GF-D8 (cell line): ENCODE data around the gene TLR2.
A peak's percentile ranks its signal among the peaks of the same experiment; 100 is the strongest.
"Not testable (repeated sequence)": the region's sequence is repeated elsewhere in the genome, so short reads cannot be mapped to it uniquely, and the experiment has no call there.

Source experiments
- DNase-seq: peaks from one replicate; lab custom pipeline; 2025; lab: John Stamatoyannopoulos, UW

TLR2 gene

GRCh38 chr4:153661215-153661822 lies 22.8 kb upstream of the TLR2 start:
- peak; percentile 83 for DNase-seq

GRCh38 chr4:153661908-153662307 lies 22.2 kb upstream of the TLR2 start:
- DNase-seq, result no peak

DNA sequence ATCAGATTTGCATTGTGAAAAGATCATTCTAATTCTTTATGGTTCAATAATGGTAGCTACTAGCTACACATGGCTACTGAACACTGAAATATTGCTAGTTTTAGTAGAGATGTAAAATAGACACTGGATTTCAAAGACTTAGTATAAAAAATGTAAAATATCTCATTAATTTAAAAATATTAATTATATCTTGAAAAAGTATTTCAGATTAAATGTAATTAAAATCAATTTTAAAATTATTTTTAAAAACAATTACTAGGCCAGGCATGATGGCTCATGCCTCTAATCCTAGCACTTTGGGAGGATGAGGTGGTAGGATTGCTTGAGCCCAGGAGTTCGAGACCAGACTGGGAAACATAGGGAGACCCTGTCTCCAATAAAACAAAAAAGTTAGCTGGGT lies 20.4 kb upstream of the TLR2 start:
- no peak for DNase-seq

- not testable (repeated sequence) for DNase-seq
Measured at GRCh38 chr4:153666505-153666904, 17.6 kb upstream of the TLR2 start.

DNA sequence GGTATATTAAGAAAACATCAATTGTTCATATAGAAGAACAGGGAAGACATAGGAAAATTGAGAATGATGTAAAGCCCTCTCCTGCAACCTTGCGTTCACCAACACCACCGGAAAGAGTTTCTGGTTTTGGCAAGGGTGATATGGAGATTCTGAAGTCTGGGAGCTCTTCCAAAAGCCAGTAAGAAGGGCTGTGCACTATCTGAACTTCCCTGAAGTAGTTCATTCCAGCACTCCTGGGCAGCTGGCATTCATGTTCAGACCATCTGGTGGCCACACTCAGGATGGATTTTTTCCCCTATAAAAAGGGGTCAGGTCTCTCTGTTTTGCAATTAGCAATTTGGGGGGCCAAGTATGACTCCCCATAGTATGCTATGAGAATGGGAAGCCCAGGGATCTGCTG lies 15.4 kb upstream of the TLR2 start:
- DNase-seq, result no peak

GRCh38 chr4:153669838-153670237 lies 14.2 kb upstream of the TLR2 start:
- DNase-seq, result no peak

DNA sequence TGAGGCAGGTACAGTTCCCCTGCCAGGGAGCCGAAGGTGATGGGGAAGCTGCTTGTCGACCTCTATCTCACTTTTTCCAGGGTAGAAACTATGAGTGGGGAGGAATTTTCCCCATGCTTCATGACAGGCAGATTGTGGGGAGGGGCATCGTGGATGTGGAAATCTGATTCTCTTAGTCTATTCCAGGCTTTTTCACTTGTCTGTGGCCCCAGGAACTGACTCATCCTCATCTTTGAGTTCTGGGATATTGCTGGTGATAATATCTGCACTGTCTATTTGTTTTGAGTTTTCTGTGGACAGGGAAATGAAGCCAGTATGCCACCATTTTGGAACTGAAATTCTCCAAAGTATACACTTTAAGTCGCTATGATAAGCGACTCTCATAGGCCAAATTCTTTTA lies 7.6 kb upstream of the TLR2 start:
- DNase-seq, result no peak

GRCh38 chr4:153676984-153677383 lies 7.1 kb upstream of the TLR2 start:
- no peak for DNase-seq

GRCh38 chr4:153679486-153679885 lies 4.6 kb upstream of the TLR2 start:
- DNase-seq, result no peak

GRCh38 chr4:153683763-153684181 lies 308 bp upstream of the TLR2 start:
- DNase-seq, result no peak

GRCh38 chr4:153684971-153685371 lies 891 bp downstream of the TLR2 start:
- DNase-seq, result no peak

DNA sequence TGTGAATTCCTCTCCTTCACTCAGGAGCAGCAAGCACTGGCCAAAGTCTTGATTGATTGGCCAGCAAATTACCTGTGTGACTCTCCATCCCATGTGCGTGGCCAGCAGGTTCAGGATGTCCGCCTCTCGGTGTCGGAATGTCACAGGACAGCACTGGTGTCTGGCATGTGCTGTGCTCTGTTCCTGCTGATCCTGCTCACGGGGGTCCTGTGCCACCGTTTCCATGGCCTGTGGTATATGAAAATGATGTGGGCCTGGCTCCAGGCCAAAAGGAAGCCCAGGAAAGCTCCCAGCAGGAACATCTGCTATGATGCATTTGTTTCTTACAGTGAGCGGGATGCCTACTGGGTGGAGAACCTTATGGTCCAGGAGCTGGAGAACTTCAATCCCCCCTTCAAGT lies 20.4 kb downstream of the TLR2 start:
- no peak for DNase-seq

DNA sequence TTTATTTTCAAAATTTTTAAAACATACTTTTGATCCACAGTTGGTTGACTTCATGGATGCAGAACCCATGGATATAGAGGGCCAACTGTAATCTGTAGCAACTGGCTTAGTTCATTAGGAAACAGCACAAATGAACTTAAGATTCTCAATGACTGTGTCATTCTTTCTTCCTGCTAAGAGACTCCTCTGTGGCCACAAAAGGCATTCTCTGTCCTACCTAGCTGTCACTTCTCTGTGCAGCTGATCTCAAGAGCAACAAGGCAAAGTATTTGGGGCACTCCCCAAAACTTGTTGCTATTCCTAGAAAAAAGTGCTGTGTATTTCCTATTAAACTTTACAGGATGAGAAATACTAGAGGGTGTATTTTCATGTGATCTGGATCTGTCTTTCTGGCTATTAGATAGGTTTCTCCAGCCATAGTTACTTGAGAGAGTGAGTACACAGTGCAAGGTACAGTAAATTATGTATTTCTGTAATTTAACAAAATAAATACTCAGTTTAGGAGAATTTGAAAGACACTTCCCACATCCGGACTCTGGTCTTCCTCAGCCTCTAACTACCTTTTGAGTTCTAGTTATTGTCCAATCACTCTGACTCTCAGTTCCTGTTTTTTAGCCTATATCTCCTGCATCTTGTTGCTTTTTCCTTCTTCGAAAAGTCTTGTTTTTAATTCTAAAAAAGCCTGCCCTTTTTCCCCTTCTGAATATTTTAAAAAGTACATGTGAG lies 21.8 kb downstream of the TLR2 start:
- peak; percentile 33 for DNase-seq

- no peak for DNase-seq
Measured at GRCh38 chr4:153706519-153706918, 22.4 kb downstream of the TLR2 start.

GRCh38 chr4:153710681-153711080 lies 26.6 kb downstream of the TLR2 start:
- DNase-seq, result no peak

GRCh38 chr4:153713866-153714646 lies 30.0 kb downstream of the TLR2 start:
- DNase-seq, result no peak

DNA sequence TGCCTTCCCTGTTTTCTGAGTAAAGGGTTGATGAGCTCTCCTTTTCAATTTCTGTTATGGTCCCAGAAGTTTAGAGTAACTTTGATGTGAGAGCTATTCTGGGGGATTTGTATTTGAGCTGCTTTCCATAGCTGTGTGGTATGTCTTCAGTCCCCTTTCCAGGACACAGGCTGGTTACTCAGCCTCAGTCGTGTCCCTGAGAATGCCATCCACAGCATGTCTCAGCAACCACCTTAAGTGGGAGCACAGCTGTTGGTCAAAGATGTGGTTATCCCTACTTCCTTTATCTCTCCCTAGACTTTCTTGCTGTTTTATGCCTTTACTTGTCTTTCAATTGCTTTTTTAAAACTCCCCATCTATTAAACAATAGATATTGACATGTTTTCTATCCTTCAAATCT lies 38.0 kb downstream of the TLR2 start:
- no peak for DNase-seq

GRCh38 chr4:153724606-153725005 lies 40.5 kb downstream of the TLR2 start:
- DNase-seq, result no peak

GRCh38 chr4:153725136-153725830 lies 41.2 kb downstream of the TLR2 start:
- DNase-seq, result no peak

- DNase-seq, result no peak
Measured at GRCh38 chr4:153725831-153726154, 41.7 kb downstream of the TLR2 start.

DNA sequence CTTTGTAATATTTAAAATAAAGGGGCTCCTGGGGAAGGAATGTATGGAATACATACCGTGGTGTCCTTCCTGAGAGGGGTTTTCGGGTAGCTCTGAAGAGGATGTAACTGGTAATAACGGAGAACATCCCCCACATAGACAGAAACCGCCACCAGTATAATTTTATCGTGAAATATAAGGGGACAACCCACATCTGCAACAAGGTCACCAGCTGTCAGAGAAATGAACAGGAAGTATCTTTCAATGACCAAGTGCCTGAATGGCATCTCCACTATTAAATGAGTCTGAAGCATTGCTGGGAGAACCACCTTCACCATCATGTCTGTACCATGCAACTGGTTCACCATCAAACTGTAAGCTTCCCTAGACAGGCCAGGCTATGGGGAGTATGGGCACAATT lies 44.1 kb downstream of the TLR2 start:
- DNase-seq, result no peak

- DNase-seq, result no peak
Measured at GRCh38 chr4:153728660-153729059, 44.6 kb downstream of the TLR2 start.

DNA sequence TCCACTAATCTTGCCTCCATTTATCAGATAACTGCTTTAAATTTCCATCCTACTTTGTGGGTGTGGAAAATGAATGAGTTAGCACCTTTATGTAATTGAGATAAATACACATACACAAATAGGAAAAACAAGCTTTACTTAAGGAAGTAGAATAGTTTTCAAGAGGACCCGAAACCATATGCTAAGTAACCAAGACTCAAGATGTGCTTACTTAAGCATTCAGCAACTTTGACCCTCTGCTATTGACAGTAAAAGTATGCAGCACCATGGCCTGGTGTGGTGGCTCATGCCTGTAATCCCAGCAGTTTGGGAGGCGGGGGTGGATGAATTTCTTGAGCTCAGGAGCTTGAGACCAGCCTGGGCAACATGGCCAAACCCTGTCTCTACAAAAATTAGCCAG lies 45.8 kb downstream of the TLR2 start:
- no peak for DNase-seq
